Stimulated activated CD8-positive, alpha-beta memory T cell treated with anti-CD3 and anti-CD28 coated beads, Interleukin-7, amount 100 ng/mL, for 24 hours (primary cell): ENCODE results near the gene AJM1.
"Not testable (repeated sequence)": the region's sequence is repeated elsewhere in the genome, so short reads cannot be mapped to it uniquely, and the experiment has no call there.

ENCODE experiments used
- DNase-seq: peaks from one replicate; pipeline ENCODE4 v3.0.0-alpha.2; 2020; ENCODE audit warnings: low read depth

Gene AJM1

GRCh38 chr9:136856541-136857141 is 14.4 kb downstream of the AJM1 start:
- no peak for DNase-seq

- DNase-seq: no peak
Observed at GRCh38 chr9:136857166-136857565, 14.9 kb downstream of the AJM1 start.

GRCh38 chr9:136857581-136858412 is 15.5 kb downstream of the AJM1 start:
- DNase-seq: no peak

- no peak for DNase-seq
Observed at GRCh38 chr9:136858452-136858843, 16.2 kb downstream of the AJM1 start.

GRCh38 chr9:136858844-136859757 is 16.8 kb downstream of the AJM1 start:
- no peak for DNase-seq

- no peak for DNase-seq
Observed at GRCh38 chr9:136860529-136860928, 18.3 kb downstream of the AJM1 start.

- DNase-seq: no peak
Observed at GRCh38 chr9:136860933-136861873, 18.9 kb downstream of the AJM1 start.

DNA sequence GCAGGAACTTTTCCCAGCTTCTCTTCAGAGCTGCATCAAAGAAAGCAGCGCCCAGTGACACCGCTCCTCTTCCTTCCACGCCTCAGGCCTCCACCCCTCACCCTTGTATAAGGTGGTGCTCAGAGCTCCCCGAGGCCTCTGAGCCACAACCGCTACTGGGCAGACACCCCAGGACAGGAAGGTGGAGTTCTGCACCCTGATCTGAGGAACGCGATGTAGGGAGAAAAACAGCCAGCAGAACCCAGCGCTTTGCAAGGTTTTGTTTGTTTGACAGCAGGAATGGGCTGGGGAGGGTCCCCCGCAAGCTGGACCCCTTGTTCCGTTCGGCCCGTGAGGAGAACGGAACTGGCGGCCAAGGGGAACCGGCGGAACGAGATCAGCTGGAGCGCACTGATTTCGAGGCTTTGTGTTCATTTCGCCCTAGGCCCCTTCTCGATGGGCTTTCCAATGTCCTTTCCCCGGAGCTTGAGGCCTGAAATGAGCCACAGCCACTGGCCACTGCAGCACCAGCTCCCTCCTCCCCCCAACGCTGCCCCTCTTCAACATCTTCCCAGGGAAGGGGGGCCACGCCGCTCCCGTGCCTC is 19.7 kb downstream of the AJM1 start:
- no peak for DNase-seq

DNA sequence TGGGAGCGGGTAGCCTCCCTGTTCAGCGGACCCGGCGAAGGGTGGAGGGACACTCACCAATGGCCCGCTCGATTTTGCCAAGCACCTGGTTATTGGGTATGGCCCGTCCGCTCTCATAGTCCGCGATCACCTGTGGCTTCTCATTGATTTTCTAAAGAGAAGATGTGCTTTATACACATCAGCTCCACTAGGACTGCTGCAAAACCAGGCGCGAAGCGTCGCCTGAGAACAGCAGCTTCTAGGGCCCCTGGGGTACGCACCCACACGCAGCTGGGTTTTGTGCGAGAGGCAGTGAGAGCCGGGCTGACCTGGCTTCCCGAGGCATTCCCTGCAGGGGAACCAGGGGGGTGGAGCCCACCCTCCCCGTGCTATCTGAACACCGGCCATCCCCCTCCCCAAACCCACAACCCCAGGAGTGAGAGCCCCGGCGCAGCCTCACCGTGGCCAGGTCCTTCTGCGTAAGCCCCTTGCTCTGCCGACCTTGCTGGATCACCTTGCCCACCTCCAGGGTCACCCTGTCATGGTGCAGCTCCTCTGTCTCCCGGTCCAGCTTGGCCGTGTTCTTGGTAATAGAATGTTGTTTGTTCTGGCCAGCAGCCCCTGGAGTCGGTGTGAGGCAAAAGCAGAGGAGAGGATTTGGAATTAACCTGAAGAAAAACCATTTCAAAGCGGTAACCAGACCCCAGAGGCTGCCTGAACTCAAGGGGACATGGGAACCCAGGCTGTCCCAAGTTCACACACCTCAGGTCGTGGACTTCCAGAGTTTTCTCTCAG is 20.8 kb downstream of the AJM1 start:
- no peak for DNase-seq

DNA sequence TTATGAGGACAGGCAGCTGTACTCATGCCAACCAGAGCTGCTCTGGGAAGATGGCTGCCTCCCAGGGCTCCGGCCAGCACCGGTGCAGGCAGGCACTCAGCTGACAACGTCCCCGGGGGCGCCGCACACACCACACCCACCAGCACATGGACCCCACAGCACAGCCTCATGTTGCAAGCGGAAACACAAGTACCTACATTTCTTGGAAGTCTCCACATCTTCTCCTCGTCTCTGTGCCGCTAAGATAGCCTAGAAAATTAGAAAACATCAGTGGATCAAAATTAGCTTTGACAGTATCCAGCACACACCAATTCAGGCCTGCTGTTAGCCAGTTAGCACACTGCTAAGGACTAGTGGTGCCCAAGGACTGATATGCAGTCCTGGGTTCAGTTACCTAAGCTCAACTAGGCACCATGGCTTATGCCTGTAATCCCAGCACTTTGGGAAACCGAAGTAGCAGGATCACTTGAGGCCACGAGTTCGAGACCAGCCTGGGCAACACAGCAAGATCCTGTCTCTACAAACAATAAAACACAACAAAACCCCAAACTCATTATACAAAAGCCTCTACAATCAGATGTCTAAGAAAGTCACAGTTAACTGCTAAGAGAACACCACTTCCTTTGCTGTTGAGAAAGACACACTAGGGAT is 21.5 kb downstream of the AJM1 start:
- no peak for DNase-seq

- DNase-seq: no peak
Observed at GRCh38 chr9:136865041-136865767, 22.9 kb downstream of the AJM1 start.

DNA sequence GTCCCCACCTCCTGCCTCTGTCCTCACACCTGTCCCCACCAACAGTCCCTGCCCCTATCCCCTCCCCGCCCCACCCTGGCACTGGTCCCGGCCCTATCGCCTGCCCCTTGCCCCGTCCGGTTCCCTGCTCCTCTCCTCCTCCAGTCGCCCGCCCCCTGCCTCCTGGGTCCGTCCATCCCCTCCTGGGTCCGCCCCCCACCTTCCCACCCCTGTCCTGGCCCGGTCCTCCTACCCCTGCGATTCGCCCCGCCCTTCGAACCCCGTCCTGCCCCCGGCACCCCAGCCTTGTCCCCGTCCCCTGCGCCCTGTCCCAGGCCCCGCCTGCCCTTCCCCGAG is 23.5 kb downstream of the AJM1 start:
- DNase-seq: no peak

DNA sequence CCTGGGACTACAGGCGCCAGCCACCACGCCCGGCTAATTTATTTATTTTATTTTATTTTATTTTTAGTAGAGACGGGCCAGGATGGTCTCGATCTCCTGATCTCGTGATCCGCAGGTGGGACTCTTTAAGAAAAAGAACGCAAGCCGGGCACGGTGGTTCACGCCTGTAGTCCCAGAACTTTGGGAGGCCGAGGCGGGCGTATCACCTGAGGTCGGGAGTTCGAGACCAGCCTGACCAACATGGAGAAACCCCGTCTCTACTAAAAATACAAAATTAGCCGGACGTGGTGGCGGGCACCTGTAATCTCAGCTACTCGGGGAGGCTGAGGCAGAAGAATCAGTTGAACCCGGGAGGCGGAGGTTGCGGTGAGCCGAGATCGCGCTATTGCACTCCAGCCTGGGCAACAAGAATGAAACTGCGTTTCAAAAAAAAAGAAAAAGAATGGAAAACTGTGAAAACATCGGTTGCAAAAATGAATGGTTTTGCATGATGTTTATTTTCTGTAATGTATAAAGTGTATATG is 24.7 kb downstream of the AJM1 start:
- not testable (repeated sequence) for DNase-seq

DNA sequence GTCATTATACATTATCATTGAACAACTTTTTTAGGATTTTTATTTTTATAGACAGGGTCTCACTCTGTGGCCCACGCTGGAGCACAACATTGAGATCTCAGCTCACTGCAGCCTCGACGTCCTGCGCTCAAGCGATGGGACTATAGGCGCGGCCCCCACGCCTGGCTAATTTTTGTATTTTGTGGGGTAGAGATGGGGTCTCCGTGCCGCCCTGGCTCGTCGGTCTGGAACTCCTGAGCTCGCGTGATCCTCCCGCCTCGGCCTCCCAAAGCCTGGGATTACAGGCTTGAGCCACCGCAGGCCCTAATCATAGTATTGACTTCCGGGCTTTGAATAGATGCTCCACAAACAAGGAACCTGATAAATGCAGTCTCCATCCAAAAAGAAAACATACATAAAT is 25.2 kb downstream of the AJM1 start:
- DNase-seq: no peak

GRCh38 chr9:136867917-136868316 is 25.6 kb downstream of the AJM1 start:
- no peak for DNase-seq

GRCh38 chr9:136868644-136869043 is 26.4 kb downstream of the AJM1 start:
- DNase-seq: no peak

GRCh38 chr9:136869611-136870010 is 27.3 kb downstream of the AJM1 start:
- not testable (repeated sequence) for DNase-seq

GRCh38 chr9:136875155-136875554 is 32.9 kb downstream of the AJM1 start:
- no peak for DNase-seq

DNA sequence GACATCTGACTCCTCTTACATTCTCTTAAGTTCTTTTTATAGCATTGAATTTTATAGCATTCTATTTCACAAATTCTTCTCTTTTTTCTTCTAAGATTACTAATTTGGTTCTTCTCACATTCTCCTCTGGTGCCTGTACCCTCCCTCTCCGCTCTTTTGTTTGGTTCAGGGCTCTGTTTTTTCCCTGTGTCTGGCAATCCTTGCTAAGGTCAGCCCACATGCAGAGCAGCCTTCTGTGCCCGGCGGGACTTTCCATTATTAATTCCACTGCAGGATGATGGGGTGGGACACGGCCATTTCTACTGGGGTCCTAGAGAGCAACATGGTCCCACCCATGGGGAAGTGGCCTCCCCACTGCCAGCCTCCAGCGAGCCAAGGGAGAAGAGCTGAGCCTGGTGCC is 34.2 kb downstream of the AJM1 start:
- DNase-seq: no peak
